Stomach (tissue), 9 donors: ENCODE results near the gene NAPG. TPM values are rescaled to one million over a fixed set of nuclear protein-coding genes. Genes with fewer than 3 reads are reported as not detected.

ENCODE experiments used
- DNase-seq, 2 donors: peaks; one replicate each; pipeline versions ENCODE4 v3.0.0 to v3.0.0-alpha.2; 2013 to 2019
- H3K27ac ChIP-seq, 5 donors: fragments of 200-600 bp in 4 of 5; sonication (generic) in 4 of 5; one replicate each; pipeline ENCODE4 v1.5.1; 2013 to 2019; ENCODE audit warnings: mild to moderate bottlenecking in 1 of 5, moderate library complexity in 1 of 5
- H3K27me3 ChIP-seq, 3 donors: fragments of 200-600 bp; sonication (generic); one replicate each; pipeline ENCODE4 v1.5.1; 2017 to 2019; ENCODE audit warnings: mixed run types in 1 of 3
- H3K36me3 ChIP-seq, 4 donors: fragments of 200-600 bp; sonication (generic); 1 replicate in 3 of 4; 2 replicates in 1 of 4; pipeline ENCODE4 v1.5.1; 2016 to 2019
- H3K4me1 ChIP-seq, 4 donors: fragments of 200-600 bp; sonication (generic); one replicate each; pipeline ENCODE4 v1.5.1; 2016 to 2019
- H3K4me3 ChIP-seq, 4 donors: fragments of 200-600 bp; sonication (generic) in 3 of 4; one replicate each; pipeline ENCODE4 v1.5.1; 2016 to 2019; ENCODE audit warnings: mild to moderate bottlenecking in 1 of 4
- H3K9me3 ChIP-seq, 4 donors: fragments of 200-600 bp; sonication (generic); one replicate each; pipeline ENCODE4 v1.5.1; 2016 to 2019
- EP300 ChIP-seq: sonication (generic); formaldehyde crosslinking; IDR thresholded peaks from one replicate; pipeline ENCODE4 v1.6.1; 2017; ENCODE audit warnings: antibody characterized with exemption
- POLR2A ChIP-seq, 4 donors: fragments of 450-650 bp; IDR thresholded peaks; one replicate each; pipeline ENCODE4 v1.6.1; 2016; ENCODE audit warnings: antibody characterized with exemption in 4 of 4, control low read depth in 2 of 4, mild to moderate bottlenecking in 1 of 4, moderate library complexity in 1 of 4
- POLR2AphosphoS5 ChIP-seq, 3 donors: sonication (generic); formaldehyde crosslinking; IDR thresholded peaks; one replicate each; pipeline ENCODE4 v1.6.1; 2016; ENCODE audit warnings: antibody characterized with exemption in 3 of 3
- WGBS, 5 donors: extraction: QIAGEN DNeasy Blood & Tissue Kit in 3 of 5; methylation state at CpG; one replicate each; pipeline versions ENCODE4 v1.1.5 to v1.1.7; 2013 to 2018; 5-methylcytosine and 5-hydroxymethylcytosine counted together
- intact Hi-C: fragments of 100-400 bp; cut with DNase I; formaldehyde crosslinking; loops from one replicate; pipeline ENCODE4 v1.15.1; 2023; ENCODE audit warnings: low total_unique reads
- polyA plus RNA-seq, 3 donors: library from polyadenylated mRNA; stranded (reverse); fragments of 200-250 nt; gene quantifications; one replicate each; pipeline ENCODE4 v1.2.3, GENCODE V29; 2013
- total RNA-seq, 5 donors: library from RNA; depleted of rRNA; stranded (reverse); fragments of >200 nt; gene quantifications; one replicate each; pipeline versions ENCODE4 v1.1.0 to v1.2.3, GENCODE V29; 2014 to 2016
- TF ChIP-seq, protein P1 (sequence below), 7 experiments: fragments of 450-650 bp in 4 of 7; fragments of 200-600 bp in 3 of 7; sonication (generic) in 3 of 7; IDR thresholded peaks; one replicate each; pipeline ENCODE4 v1.5.1; 2016 to 2019; ENCODE audit warnings: antibody characterized with exemption in 7 of 7, control low read depth in 2 of 7, mild to moderate bottlenecking in 1 of 7
- donor health status: healthy with polysubstance abuse.
- donor health status: Bipolar disorder and iron deficiency.
- donor health status: healthy.

NAPG gene
- total and polyA plus RNA-seq, 8 donors, result 5.5 to 83.7 (median 17.6) TPM

GRCh38 chr18:10560452-10561045, 34.7 kb downstream of the NAPG start:
- peak overlapping the region; percentile 21 to 35 (median 29) for H3K4me3 ChIP-seq
- peak; percentile 77 to 91 for DNase-seq
- peaks cover 7 to 28% (median 25%) of the 10 kb centered on the region in 4 donors for H3K36me3 ChIP-seq
- H3K27ac ChIP-seq, result peak overlapping the region in 1 of 5 donors; percentile 8
- no peak for TF ChIP-seq EP300
- TF ChIP-seq, protein P1, sequence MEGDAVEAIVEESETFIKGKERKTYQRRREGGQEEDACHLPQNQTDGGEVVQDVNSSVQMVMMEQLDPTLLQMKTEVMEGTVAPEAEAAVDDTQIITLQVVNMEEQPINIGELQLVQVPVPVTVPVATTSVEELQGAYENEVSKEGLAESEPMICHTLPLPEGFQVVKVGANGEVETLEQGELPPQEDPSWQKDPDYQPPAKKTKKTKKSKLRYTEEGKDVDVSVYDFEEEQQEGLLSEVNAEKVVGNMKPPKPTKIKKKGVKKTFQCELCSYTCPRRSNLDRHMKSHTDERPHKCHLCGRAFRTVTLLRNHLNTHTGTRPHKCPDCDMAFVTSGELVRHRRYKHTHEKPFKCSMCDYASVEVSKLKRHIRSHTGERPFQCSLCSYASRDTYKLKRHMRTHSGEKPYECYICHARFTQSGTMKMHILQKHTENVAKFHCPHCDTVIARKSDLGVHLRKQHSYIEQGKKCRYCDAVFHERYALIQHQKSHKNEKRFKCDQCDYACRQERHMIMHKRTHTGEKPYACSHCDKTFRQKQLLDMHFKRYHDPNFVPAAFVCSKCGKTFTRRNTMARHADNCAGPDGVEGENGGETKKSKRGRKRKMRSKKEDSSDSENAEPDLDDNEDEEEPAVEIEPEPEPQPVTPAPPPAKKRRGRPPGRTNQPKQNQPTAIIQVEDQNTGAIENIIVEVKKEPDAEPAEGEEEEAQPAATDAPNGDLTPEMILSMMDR (IDR thresholded peaks at IDR 0.05), result peak in 5 of 7 experiments; percentile 59 to 75 (median 70)
- peaks cover 7 to 14% (median 12%) of the 10 kb centered on the region in 4 donors for H3K4me1 ChIP-seq
- intact Hi-C loops, result no loop called here
- H3K9me3 ChIP-seq, result no peaks in the 10 kb centered on the region
- WGBS, 5 donors, result 29 to 33% (median 31%) methylated on average over 15 to 17 of the region's 17 CpGs
- H3K27me3 ChIP-seq, result no peaks in the 10 kb centered on the region

GRCh38 chr18:10562773-10563160, 36.9 kb downstream of the NAPG start:
- 84 to 93% (median 91%) methylated on average over 5 of the region's 5 CpGs for WGBS, 5 donors
- DNase-seq, result no peak
- H3K27me3 ChIP-seq, result no peaks in the 10 kb centered on the region
- H3K4me1 ChIP-seq, result peaks cover 7 to 14% (median 12%) of the 10 kb centered on the region in 4 donors
- TF ChIP-seq, protein P1 (IDR thresholded peaks at IDR 0.05), result no peak
- TF ChIP-seq POLR2AphosphoS5 (IDR thresholded peaks at IDR 0.05) (no peak), POLR2A (IDR thresholded peaks at IDR 0.05) (no peak), EP300 (no peak)
- H3K9me3 ChIP-seq, result no peaks in the 10 kb centered on the region
- no peak overlapping the region for H3K4me3 ChIP-seq
- H3K27ac ChIP-seq, result no peak overlapping the region
- intact Hi-C loops, result no loop called here
- H3K36me3 ChIP-seq, result peaks cover 0 to 9% (median 5%) of the 10 kb centered on the region in 4 donors

GRCh38 chr18:10563886-10564285, 38.1 kb downstream of the NAPG start:
- H3K36me3 ChIP-seq, result peaks cover 0 to under 1% (median under 1%) of the 10 kb centered on the region in 4 donors
- peaks cover 7 to 14% (median 12%) of the 10 kb centered on the region in 4 donors for H3K4me1 ChIP-seq
- no peaks in the 10 kb centered on the region for H3K9me3 ChIP-seq
- no peak overlapping the region for H3K4me3 ChIP-seq
- no peaks in the 10 kb centered on the region for H3K27me3 ChIP-seq
- no peak for DNase-seq
- no peak overlapping the region for H3K27ac ChIP-seq
- intact Hi-C loops, result no loop called here
- 82 to 91% (median 85%) methylated on average over 8 to 9 of the region's 9 CpGs for WGBS, 5 donors
- TF ChIP-seq POLR2A (IDR thresholded peaks at IDR 0.05) (no peak), POLR2AphosphoS5 (IDR thresholded peaks at IDR 0.05) (no peak), EP300 (no peak)
- TF ChIP-seq, protein P1 (IDR thresholded peaks at IDR 0.05), result no peak

- intact Hi-C loops, result no loop called here
- no peak for DNase-seq
Observed at GRCh38 chr18:10564975-10565773, 39.3 kb downstream of the NAPG start.

More at GRCh38 chr18:10564975-10565773, 39.3 kb downstream of the NAPG start:
- no peaks in the 10 kb centered on the region for H3K36me3 ChIP-seq
- no peak overlapping the region for H3K27ac ChIP-seq
- no peaks in the 10 kb centered on the region for H3K9me3 ChIP-seq
- no peak overlapping the region for H3K4me3 ChIP-seq
- TF ChIP-seq EP300, result no peak
- TF ChIP-seq POLR2A (IDR thresholded peaks at IDR 0.05), result no peak
- TF ChIP-seq POLR2AphosphoS5 (IDR thresholded peaks at IDR 0.05), result no peak
- TF ChIP-seq, protein P1 (IDR thresholded peaks at IDR 0.05), result no peak
- no peaks in the 10 kb centered on the region for H3K27me3 ChIP-seq
- WGBS, 5 donors, result 77 to 87% (median 84%) methylated on average over 10 of the region's 10 CpGs
- H3K4me1 ChIP-seq, result peaks cover 3 to 7% (median 5%) of the 10 kb centered on the region in 4 donors
